Neuron (in vitro differentiated cells): ENCODE results near the gene HADH.
"Not testable (repeated sequence)": the region's sequence is repeated elsewhere in the genome, so short reads cannot be mapped to it uniquely, and the experiment has no call there.

ENCODE experiments used
- H2AFZ ChIP-seq: one replicate; pipeline ENCODE4 v1.6.1; 2013; ENCODE audit warnings: low read depth, mild to moderate bottlenecking, inconsistent platforms, low read length, moderate library complexity
- H3K27me3 ChIP-seq: one replicate; pipeline ENCODE4 v1.6.1; 2013; ENCODE audit warnings: low read length; ENCODE audit not compliant: insufficient read depth
- H3K36me3 ChIP-seq: one replicate; pipeline ENCODE4 v1.6.1; 2013; ENCODE audit warnings: low read length; ENCODE audit not compliant: insufficient read depth
- H3K4me1 ChIP-seq: one replicate; pipeline ENCODE4 v1.6.1; 2013; ENCODE audit warnings: low read length; ENCODE audit not compliant: insufficient read depth
- H3K4me3 ChIP-seq: 2 replicates; pipeline ENCODE4 v1.5.1; 2013; ENCODE audit warnings: mild to moderate bottlenecking, low read length, moderate library complexity
- H3K9me3 ChIP-seq: one replicate; pipeline ENCODE4 v1.6.1; 2013; ENCODE audit warnings: low read length

Gene HADH

GRCh38 chr4:108003982-108004515 lies 14.4 kb downstream of the HADH start:
- no peaks in the 10 kb centered on the region for H3K27me3 ChIP-seq
- H2AFZ ChIP-seq: no peak overlapping the region
- H3K4me3 ChIP-seq: no peak overlapping the region
- peaks cover 8% of the 10 kb centered on the region for H3K9me3 ChIP-seq
- no peaks in the 10 kb centered on the region for H3K4me1 ChIP-seq
- peaks cover 4% of the 10 kb centered on the region for H3K36me3 ChIP-seq

DNA sequence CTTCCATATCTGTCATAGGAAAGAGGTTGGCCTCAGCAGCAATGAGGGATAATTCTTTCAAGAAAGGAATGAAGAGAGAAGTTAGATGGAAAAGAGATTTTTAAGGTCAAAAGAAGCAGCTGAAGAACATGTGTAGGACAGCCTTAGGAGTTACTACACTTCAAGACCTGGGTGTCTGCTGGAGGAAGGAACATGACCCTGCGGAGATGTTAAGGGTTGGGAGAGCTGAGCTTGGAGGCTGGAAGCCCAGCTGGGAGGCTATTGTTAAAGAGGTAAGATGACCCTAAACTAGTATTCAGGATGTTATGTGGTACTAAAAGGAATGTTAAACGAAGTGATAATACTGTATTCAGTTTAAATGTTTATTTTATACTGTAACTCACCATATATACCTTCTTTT lies 15.0 kb downstream of the HADH start:
- Histone ChIP-seq H3K9me3 (peaks cover 8% of the 10 kb centered on the region), H3K36me3 (peaks cover 4% of the 10 kb centered on the region), H3K4me1 (no peaks in the 10 kb centered on the region), H2AFZ (no peak overlapping the region), H3K27me3 (no peaks in the 10 kb centered on the region), H3K4me3 (no peak overlapping the region)

GRCh38 chr4:108005807-108006206 lies 16.1 kb downstream of the HADH start:
- H3K9me3 ChIP-seq: peaks cover 8% of the 10 kb centered on the region
- no peak overlapping the region for H2AFZ ChIP-seq
- no peaks in the 10 kb centered on the region for H3K4me1 ChIP-seq
- H3K4me3 ChIP-seq: no peak overlapping the region
- H3K27me3 ChIP-seq: no peaks in the 10 kb centered on the region
- H3K36me3 ChIP-seq: peaks cover 6% of the 10 kb centered on the region

- H3K27me3 ChIP-seq: no peaks in the 10 kb centered on the region
Observed at GRCh38 chr4:108006361-108006760, 16.7 kb downstream of the HADH start.

GRCh38 chr4:108007984-108008383 lies 18.3 kb downstream of the HADH start:
- Histone ChIP-seq H3K4me1 (no peaks in the 10 kb centered on the region), H3K27me3 (no peaks in the 10 kb centered on the region), H3K36me3 (peaks cover 13% of the 10 kb centered on the region), H3K9me3 (peaks cover 3% of the 10 kb centered on the region), H2AFZ (no peak overlapping the region), H3K4me3 (no peak overlapping the region)

More at GRCh38 chr4:108006361-108006760, 16.7 kb downstream of the HADH start:
- Histone ChIP-seq H3K36me3 (peaks cover 11% of the 10 kb centered on the region), H2AFZ (no peak overlapping the region), H3K9me3 (peaks cover 9% of the 10 kb centered on the region), H3K4me1 (no peaks in the 10 kb centered on the region), H3K4me3 (no peak overlapping the region)

GRCh38 chr4:108008721-108009120 lies 19.0 kb downstream of the HADH start:
- H3K9me3 ChIP-seq: peaks cover 3% of the 10 kb centered on the region
- no peaks in the 10 kb centered on the region for H3K27me3 ChIP-seq
- H3K4me1 ChIP-seq: no peaks in the 10 kb centered on the region
- no peak overlapping the region for H3K4me3 ChIP-seq
- H2AFZ ChIP-seq: no peak overlapping the region
- H3K36me3 ChIP-seq: peaks cover 15% of the 10 kb centered on the region

- Histone ChIP-seq H3K4me1 (no peaks in the 10 kb centered on the region), H3K4me3 (no peak overlapping the region), H3K9me3 (peaks cover 6% of the 10 kb centered on the region), H2AFZ (no peak overlapping the region), H3K36me3 (peaks cover 23% of the 10 kb centered on the region), H3K27me3 (no peaks in the 10 kb centered on the region)
Observed at GRCh38 chr4:108010167-108010566, 20.5 kb downstream of the HADH start.

GRCh38 chr4:108012382-108012781 lies 22.7 kb downstream of the HADH start:
- H3K27me3 ChIP-seq, H3K4me3 ChIP-seq, H3K9me3 ChIP-seq, H3K4me1 ChIP-seq, H2AFZ ChIP-seq: not testable (repeated sequence)
- peaks cover 27% of the 10 kb centered on the region for H3K36me3 ChIP-seq

GRCh38 chr4:108013327-108013726 lies 23.6 kb downstream of the HADH start:
- H3K36me3 ChIP-seq: peaks cover 27% of the 10 kb centered on the region

DNA sequence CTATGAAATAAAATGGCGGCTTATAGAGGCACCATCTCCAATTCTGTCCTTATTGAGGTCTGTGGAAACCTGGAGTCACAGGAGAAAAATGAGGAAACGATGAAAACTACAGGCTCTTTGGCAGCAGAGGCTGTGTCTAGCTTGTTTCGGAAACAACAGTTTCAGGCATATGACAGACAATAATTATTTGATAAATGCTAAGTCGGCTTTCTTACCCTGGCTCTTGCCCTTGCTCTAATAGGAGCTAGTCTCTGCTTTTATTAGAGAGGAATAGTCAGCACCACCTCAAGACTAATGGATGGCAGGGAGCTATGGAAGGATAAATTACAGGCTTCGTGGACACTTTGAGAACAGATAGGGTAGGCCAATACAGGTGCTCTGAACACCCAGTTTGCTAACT lies 24.3 kb downstream of the HADH start:
- H2AFZ ChIP-seq: no peak overlapping the region
- H3K36me3 ChIP-seq: peaks cover 27% of the 10 kb centered on the region
- H3K4me3 ChIP-seq: no peak overlapping the region
- H3K27me3 ChIP-seq: no peaks in the 10 kb centered on the region
- peaks cover 6% of the 10 kb centered on the region for H3K9me3 ChIP-seq
- no peaks in the 10 kb centered on the region for H3K4me1 ChIP-seq

More at GRCh38 chr4:108013327-108013726, 23.6 kb downstream of the HADH start:
- Histone ChIP-seq H3K9me3 (peaks cover 6% of the 10 kb centered on the region), H3K4me1 (no peaks in the 10 kb centered on the region), H3K27me3 (no peaks in the 10 kb centered on the region), H3K4me3 (no peak overlapping the region), H2AFZ (no peak overlapping the region)

- H3K36me3 ChIP-seq: peaks cover 29% of the 10 kb centered on the region
- no peaks in the 10 kb centered on the region for H3K27me3 ChIP-seq
- H3K4me1 ChIP-seq: no peaks in the 10 kb centered on the region
Observed at GRCh38 chr4:108018040-108018883, 28.6 kb downstream of the HADH start.

GRCh38 chr4:108018884-108019187 lies 29.1 kb downstream of the HADH start:
- Histone ChIP-seq H3K4me1 (no peaks in the 10 kb centered on the region), H3K27me3 (no peaks in the 10 kb centered on the region), H3K36me3 (peaks cover 35% of the 10 kb centered on the region), H2AFZ (no peak overlapping the region), H3K4me3 (no peak overlapping the region), H3K9me3 (peaks cover 2% of the 10 kb centered on the region)

More at GRCh38 chr4:108018040-108018883, 28.6 kb downstream of the HADH start:
- H3K4me3 ChIP-seq: no peak overlapping the region
- H3K9me3 ChIP-seq: peaks cover 2% of the 10 kb centered on the region
- H2AFZ ChIP-seq: no peak overlapping the region

DNA sequence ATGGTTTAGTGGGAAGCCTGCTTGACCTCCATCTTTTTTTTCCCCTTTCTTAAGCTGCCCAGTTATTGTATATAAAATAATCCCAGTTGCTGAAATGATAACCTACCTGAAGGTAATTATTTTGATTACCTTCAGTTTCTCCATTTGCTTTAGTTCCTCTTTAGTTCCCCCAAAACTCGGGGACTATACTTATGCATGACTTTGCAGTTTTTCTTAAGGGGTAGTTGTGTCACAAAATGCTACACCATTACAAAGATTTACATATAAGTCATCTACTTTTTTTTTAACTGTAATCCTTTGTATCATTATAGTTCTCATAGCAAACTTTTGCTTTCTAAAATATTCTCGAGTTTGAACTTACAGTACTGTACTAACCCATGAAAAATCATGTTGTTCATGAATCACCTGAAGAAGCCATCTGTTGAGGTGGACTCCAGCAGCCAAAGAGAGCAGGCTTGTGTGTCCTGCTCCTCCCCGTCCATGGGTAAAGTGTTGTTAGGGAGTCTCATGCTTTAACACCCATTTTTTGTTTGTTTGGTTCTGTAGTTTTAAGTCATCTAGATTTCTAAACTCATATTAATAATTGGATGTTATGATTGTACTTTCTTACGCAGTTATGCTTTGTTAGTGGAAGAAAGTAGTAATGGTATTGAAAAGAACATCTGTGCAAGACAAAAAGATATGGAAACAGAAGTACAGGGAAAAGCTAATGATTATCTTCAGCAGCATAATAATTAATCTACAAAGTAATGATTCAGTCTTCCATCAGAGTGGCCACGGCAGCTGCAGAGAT lies 34.6 kb downstream of the HADH start:
- no peaks in the 10 kb centered on the region for H3K9me3 ChIP-seq
- peaks cover 45% of the 10 kb centered on the region for H3K36me3 ChIP-seq
- no peak overlapping the region for H3K4me3 ChIP-seq
- no peaks in the 10 kb centered on the region for H3K4me1 ChIP-seq
- no peaks in the 10 kb centered on the region for H3K27me3 ChIP-seq
- H2AFZ ChIP-seq: no peak overlapping the region
